SK-N-MC (cell line): ENCODE measurements around the gene RASAL1.

Experiments used
- DNase-seq: peaks from one replicate; pipeline ENCODE4 v3.0.0-alpha.2; 2011; ENCODE audit warnings: low read depth, low spot score
- H3K27ac ChIP-seq: fragments of 200-600 bp; sonication (generic); 2 replicates; pipeline ENCODE4 v1.5.1; 2016; ENCODE audit warnings: mixed run types
- H3K36me3 ChIP-seq: fragments of 200-600 bp; sonication (generic); 2 replicates; pipeline ENCODE4 v1.6.1; 2017; ENCODE audit warnings: antibody characterized with exemption, low read length, mixed read lengths; ENCODE audit not compliant: insufficient read depth
- H3K4me3 ChIP-seq: fragments of 200-600 bp; sonication (generic); 2 replicates; pipeline ENCODE4 v1.5.1; 2016
- H3K9ac ChIP-seq: fragments of 200-600 bp; sonication (generic); 2 replicates; pipeline ENCODE4 v1.8.0; 2017; ENCODE audit warnings: mixed run types, mixed read lengths; ENCODE audit not compliant: insufficient read length
- H3K9me3 ChIP-seq: fragments of 200-600 bp; sonication (generic); 2 replicates; pipeline ENCODE4 v1.6.1; 2017; ENCODE audit warnings: low read depth, mild to moderate bottlenecking, antibody characterized with exemption, low read length, moderate library complexity, mixed read lengths
- EZH2 ChIP-seq: fragments of 200-600 bp; sonication (generic); IDR thresholded peaks from one replicate; pipeline ENCODE4 v1.6.1; 2017; ENCODE audit warnings: antibody characterized with exemption
- FOXP2 ChIP-seq: optimal IDR thresholded peaks from 2 replicates; pipeline ENCODE3; 2011; ENCODE audit warnings: mild to moderate bottlenecking, moderate library complexity; ENCODE audit not compliant: insufficient read depth; ENCODE audit errors: extremely low read length, control extremely low read depth
- POLR2AphosphoS5 ChIP-seq: IDR thresholded peaks from 2 replicates; pipeline ENCODE4 v1.6.1; 2012; ENCODE audit warnings: mild to moderate bottlenecking, low read depth, low read length, borderline replicate concordance

RASAL1 gene

GRCh38 chr12:113174461-113175384 is 39.2 kb upstream of the RASAL1 start:
- TF ChIP-seq EZH2 = no peak
- no peak for TF ChIP-seq POLR2AphosphoS5
- TF ChIP-seq FOXP2 = no peak
- Histone ChIP-seq H3K27ac (no peak overlapping the region), H3K36me3 (peaks cover 88% of the 10 kb centered on the region), H3K4me3 (no peak overlapping the region), H3K9me3 (no peaks in the 10 kb centered on the region), H3K9ac (no peak overlapping the region)
- DNase-seq = no peak

GRCh38 chr12:113173081-113173698 is 37.6 kb upstream of the RASAL1 start:
- no peak for TF ChIP-seq EZH2
- no peak for TF ChIP-seq POLR2AphosphoS5
- no peak for TF ChIP-seq FOXP2
- Histone ChIP-seq H3K27ac (no peak overlapping the region), H3K9ac (no peak overlapping the region), H3K36me3 (peaks cover 84% of the 10 kb centered on the region), H3K9me3 (no peaks in the 10 kb centered on the region), H3K4me3 (no peak overlapping the region)
- no peak for DNase-seq

GRCh38 chr12:113172185-113172584 is 36.6 kb upstream of the RASAL1 start:
- Histone ChIP-seq H3K9me3 (no peaks in the 10 kb centered on the region), H3K36me3 (peaks cover 79% of the 10 kb centered on the region), H3K4me3 (no peak overlapping the region), H3K27ac (no peak overlapping the region), H3K9ac (no peak overlapping the region)
- TF ChIP-seq POLR2AphosphoS5 (no peak), EZH2 (no peak), FOXP2 (no peak)
- no peak for DNase-seq

GRCh38 chr12:113171543-113171942 is 36.0 kb upstream of the RASAL1 start:
- H3K9me3 ChIP-seq = no peaks in the 10 kb centered on the region
- no peak for DNase-seq
- no peak overlapping the region for H3K27ac ChIP-seq
- H3K36me3 ChIP-seq = peaks cover 72% of the 10 kb centered on the region
- H3K9ac ChIP-seq = no peak overlapping the region
- TF ChIP-seq FOXP2 (no peak), EZH2 (no peak), POLR2AphosphoS5 (no peak)
- no peak overlapping the region for H3K4me3 ChIP-seq

GRCh38 chr12:113170926-113171325 is 35.4 kb upstream of the RASAL1 start:
- Histone ChIP-seq H3K36me3 (peaks cover 78% of the 10 kb centered on the region), H3K4me3 (no peak overlapping the region), H3K9me3 (no peaks in the 10 kb centered on the region), H3K9ac (no peak overlapping the region), H3K27ac (no peak overlapping the region)
- TF ChIP-seq POLR2AphosphoS5 (no peak), EZH2 (no peak)
- DNase-seq = no peak

- Histone ChIP-seq H3K9me3 (no peaks in the 10 kb centered on the region), H3K4me3 (no peak overlapping the region), H3K27ac (no peak overlapping the region), H3K9ac (no peak overlapping the region), H3K36me3 (peaks cover 82% of the 10 kb centered on the region)
- no peak for DNase-seq
- TF ChIP-seq EZH2 (no peak), FOXP2 (no peak), POLR2AphosphoS5 (no peak)
These were observed 34.9 kb upstream of the RASAL1 start for GRCh38 chr12:113170457-113170856.

GRCh38 chr12:113169697-113170096 is 34.1 kb upstream of the RASAL1 start:
- Histone ChIP-seq H3K36me3 (peaks cover 79% of the 10 kb centered on the region), H3K9ac (no peak overlapping the region)

GRCh38 chr12:113167868-113168267 is 32.3 kb upstream of the RASAL1 start:
- no peak overlapping the region for H3K9ac ChIP-seq
- H3K9me3 ChIP-seq = no peaks in the 10 kb centered on the region
- H3K36me3 ChIP-seq = peaks cover 60% of the 10 kb centered on the region
- TF ChIP-seq FOXP2 = no peak
- TF ChIP-seq POLR2AphosphoS5 = no peak
- no peak for TF ChIP-seq EZH2
- DNase-seq = no peak
- no peak overlapping the region for H3K27ac ChIP-seq
- no peak overlapping the region for H3K4me3 ChIP-seq

More at GRCh38 chr12:113169697-113170096, 34.1 kb upstream of the RASAL1 start:
- Histone ChIP-seq H3K27ac (no peak overlapping the region), H3K9me3 (no peaks in the 10 kb centered on the region), H3K4me3 (no peak overlapping the region)
- TF ChIP-seq POLR2AphosphoS5 (no peak), FOXP2 (no peak), EZH2 (no peak)
- no peak for DNase-seq
